H1 (cell line): ENCODE results near the gene DRGX. TPM values are rescaled to one million over a fixed set of nuclear protein-coding genes. Genes with fewer than 3 reads are reported as not detected.
A peak's percentile ranks its signal among the peaks of the same experiment; 100 is the strongest.

Source experiments
- ATF2 ChIP-seq: IDR thresholded peaks from 2 replicates; pipeline ENCODE4 v1.6.1; 2012; ENCODE audit warnings: low read length, inconsistent platforms
- BCL11A ChIP-seq, 2 experiments: IDR thresholded peaks; one replicate each; pipeline ENCODE4 v1.6.1; 2011; ENCODE audit warnings: low read depth in 2 of 2, low read length in 2 of 2, mild to moderate bottlenecking in 2 of 2
- FOSL1 ChIP-seq: IDR thresholded peaks from 2 replicates; pipeline ENCODE4 v1.6.1; 2011; ENCODE audit warnings: mild to moderate bottlenecking, low read depth, low read length, moderate library complexity; ENCODE audit not compliant: insufficient read depth
- JUN ChIP-seq: IDR thresholded peaks from 2 replicates; pipeline ENCODE4 v1.6.1; 2011; ENCODE audit warnings: low read depth, mild to moderate bottlenecking, improper control_type of control experiment, low read length
- KDM4A ChIP-seq: IDR thresholded peaks from one replicate; pipeline ENCODE4 v1.7.1; 2012; ENCODE audit warnings: low read depth, mild to moderate bottlenecking, moderate library complexity, low read length, inconsistent platforms; ENCODE audit not compliant: severe bottlenecking
- MAFK ChIP-seq: IDR thresholded peaks from 2 replicates; pipeline ENCODE4 v1.6.1; 2012; ENCODE audit warnings: low read depth, mild to moderate bottlenecking, improper control_type of control experiment, low read length
- NANOG ChIP-seq: IDR thresholded peaks from 2 replicates; pipeline ENCODE4 v1.6.1; 2011; ENCODE audit warnings: low read length, low read depth, mild to moderate bottlenecking, inconsistent platforms; ENCODE audit not compliant: insufficient read depth, poor library complexity, severe bottlenecking
- PHF8 ChIP-seq: fragments of 200-600 bp; sonication (generic); conservative IDR thresholded peaks from 2 replicates; pipeline ENCODE4 v1.7.1; 2012; ENCODE audit warnings: low read depth, mild to moderate bottlenecking, inconsistent platforms, low read length, moderate library complexity
- SIX5 ChIP-seq: IDR thresholded peaks from 2 replicates; pipeline ENCODE4 v1.6.1; 2011; ENCODE audit warnings: mild to moderate bottlenecking, low read depth, low read length
- SRF ChIP-seq: IDR thresholded peaks from 2 replicates; pipeline ENCODE4 v1.6.1; 2011; ENCODE audit warnings: mild to moderate bottlenecking, low read depth, low read length, moderate library complexity
- SUZ12 ChIP-seq: fragments of 200-600 bp; sonication (generic); IDR thresholded peaks from 2 replicates; pipeline ENCODE4 v1.6.1; 2012; ENCODE audit warnings: mild to moderate bottlenecking, inconsistent platforms, low read length, moderate library complexity, mixed read lengths
- TBP ChIP-seq: IDR thresholded peaks from 2 replicates; pipeline ENCODE4 v1.6.1; 2011; ENCODE audit warnings: low read depth, low read length, improper control_type of control experiment
- TCF12 ChIP-seq: IDR thresholded peaks from 2 replicates; pipeline ENCODE4 v1.6.1; 2011; ENCODE audit warnings: low read depth, mild to moderate bottlenecking, low read length
- ZNF274 ChIP-seq: IDR thresholded peaks from 2 replicates; pipeline ENCODE4 v1.7.0; 2012; ENCODE audit warnings: low read length, borderline replicate concordance; ENCODE audit errors: extremely low read depth
- polyA plus RNA-seq, 7 experiments: library from polyadenylated mRNA; depleted of rRNA in 3 of 7; stranded (reverse) in 5 of 7; unstranded in 2 of 7; fragments of >200 nt in 5 of 7; fragments of 200-250 nt in 2 of 7; gene quantifications; 1 replicate in 5 of 7; 2 replicates in 1 of 7; 4 replicates in 1 of 7; pipeline versions ENCODE4 v1.2.1 to v1.2.3, GENCODE V29; 2011 to 2013; ENCODE audit warnings: missing spikeins in 2 of 7, mixed read lengths in 2 of 7
- total RNA-seq: library from RNA; stranded (reverse); fragmentation: NEBNext Ultra II Directional; extraction: Animal tissue kit (Norgen Biotek cat#: 25700); gene quantifications from 2 replicates; pipeline ENCODE4 v1.2.1, GENCODE V29; 2021
- TF ChIP-seq, protein P1 (sequence below): IDR thresholded peaks from 2 replicates; pipeline ENCODE4 v1.6.1; 2012; ENCODE audit warnings: inconsistent platforms

Gene DRGX
- total and polyA plus RNA-seq, 2 of the 8 experiments (the other 6 are each of a cell fraction or from before 2014, with no cell fraction given) = not detected

DNA sequence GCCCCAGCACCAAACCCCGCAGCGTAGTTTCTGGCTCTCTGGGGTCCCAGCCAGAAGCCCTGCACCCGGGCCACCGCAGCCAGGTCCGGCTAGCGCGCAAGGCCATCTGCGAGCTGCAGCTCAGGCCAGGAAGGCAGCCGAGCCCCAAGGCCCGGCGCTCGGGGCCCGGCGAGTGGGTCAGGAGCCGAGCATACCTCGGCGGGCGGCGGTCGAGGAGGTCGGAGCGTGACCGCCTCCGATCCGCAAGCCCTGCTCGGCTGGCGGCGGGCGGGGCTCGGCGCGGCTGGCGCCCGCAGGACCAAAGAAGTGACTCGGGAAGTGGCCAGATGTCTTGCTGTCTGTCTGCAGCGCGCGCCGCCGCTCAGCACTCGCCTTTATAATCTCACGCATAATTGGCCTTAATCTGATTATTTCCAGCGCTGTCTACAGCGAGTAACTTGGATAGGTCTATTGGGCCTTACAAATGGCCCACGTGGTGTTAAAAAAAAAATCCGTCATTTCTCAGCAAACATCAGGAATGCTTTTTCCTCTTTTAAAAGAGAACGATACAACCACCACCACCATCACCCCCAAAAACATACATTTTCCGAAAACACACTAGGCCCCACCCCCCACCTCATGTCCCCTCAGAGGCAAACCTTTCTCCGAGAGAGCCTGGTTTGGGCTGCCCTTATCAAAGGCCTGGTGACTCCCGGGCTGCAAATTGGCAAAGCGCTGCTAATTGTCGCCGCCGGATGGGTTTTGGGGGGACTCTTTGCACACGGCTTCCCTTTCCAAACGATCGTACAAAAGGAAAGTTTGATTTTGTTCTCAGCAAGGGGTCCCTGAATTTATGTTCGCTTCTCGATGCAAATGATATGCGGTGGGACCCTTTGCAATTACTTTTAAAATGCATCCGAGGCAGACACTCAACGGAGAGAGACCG lies at the start of gene DRGX (continued):
- TF ChIP-seq KDM4A (peak; percentile 11), TCF12 (no peak), NANOG (no peak), SRF (no peak), SUZ12 (peak; percentile 56; the same call in 1 of the 2 replicates), FOSL1 (no peak), JUN (no peak), TBP (no peak), BCL11A (IDR thresholded peaks at IDR 0.05; ENCODE audit: low read depth in 2 of 2, low read length in 2 of 2) (no peak), ZNF274 (no peak), PHF8 (no peak), SIX5 (no peak), ATF2 (no peak), MAFK (no peak)
- TF ChIP-seq, protein P1, sequence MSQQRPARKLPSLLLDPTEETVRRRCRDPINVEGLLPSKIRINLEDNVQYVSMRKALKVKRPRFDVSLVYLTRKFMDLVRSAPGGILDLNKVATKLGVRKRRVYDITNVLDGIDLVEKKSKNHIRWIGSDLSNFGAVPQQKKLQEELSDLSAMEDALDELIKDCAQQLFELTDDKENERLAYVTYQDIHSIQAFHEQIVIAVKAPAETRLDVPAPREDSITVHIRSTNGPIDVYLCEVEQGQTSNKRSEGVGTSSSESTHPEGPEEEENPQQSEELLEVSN = no peak
- TF ChIP-seq, all 59 proteins: peak for 6
